ENCODE data around the gene CCDC187.

DNA sequence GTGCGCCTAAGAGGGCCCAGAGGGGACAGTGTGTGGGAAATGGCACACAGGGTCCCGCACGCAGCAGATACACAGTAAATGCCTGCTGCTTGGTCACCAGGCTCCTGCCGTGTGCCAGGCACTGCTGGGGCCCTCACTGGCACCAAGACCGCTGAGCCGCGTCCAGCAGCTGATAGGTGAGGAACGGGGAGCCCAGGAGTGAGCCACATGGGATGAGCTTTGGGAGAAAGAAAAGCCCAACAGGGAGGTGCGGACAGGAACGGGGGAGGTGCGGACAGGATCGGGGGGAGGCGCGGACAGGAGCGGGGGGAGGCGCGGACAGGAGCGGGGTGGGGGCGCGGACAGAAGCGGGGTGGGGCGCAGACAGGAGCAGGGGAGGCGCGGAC is 40.0 kb upstream of the CCDC187 start:
- TF ChIP-seq, protein P1, sequence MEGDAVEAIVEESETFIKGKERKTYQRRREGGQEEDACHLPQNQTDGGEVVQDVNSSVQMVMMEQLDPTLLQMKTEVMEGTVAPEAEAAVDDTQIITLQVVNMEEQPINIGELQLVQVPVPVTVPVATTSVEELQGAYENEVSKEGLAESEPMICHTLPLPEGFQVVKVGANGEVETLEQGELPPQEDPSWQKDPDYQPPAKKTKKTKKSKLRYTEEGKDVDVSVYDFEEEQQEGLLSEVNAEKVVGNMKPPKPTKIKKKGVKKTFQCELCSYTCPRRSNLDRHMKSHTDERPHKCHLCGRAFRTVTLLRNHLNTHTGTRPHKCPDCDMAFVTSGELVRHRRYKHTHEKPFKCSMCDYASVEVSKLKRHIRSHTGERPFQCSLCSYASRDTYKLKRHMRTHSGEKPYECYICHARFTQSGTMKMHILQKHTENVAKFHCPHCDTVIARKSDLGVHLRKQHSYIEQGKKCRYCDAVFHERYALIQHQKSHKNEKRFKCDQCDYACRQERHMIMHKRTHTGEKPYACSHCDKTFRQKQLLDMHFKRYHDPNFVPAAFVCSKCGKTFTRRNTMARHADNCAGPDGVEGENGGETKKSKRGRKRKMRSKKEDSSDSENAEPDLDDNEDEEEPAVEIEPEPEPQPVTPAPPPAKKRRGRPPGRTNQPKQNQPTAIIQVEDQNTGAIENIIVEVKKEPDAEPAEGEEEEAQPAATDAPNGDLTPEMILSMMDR (IDR thresholded peaks at IDR 0.05): no peak
- TF ChIP-seq POLR2A (IDR thresholded peaks at IDR 0.05) (no peak), EP300 (IDR thresholded peaks at IDR 0.05) (no peak)

All from tibial nerve (tissue), 4 donors.